ENCODE measurements around the gene NSF.
A peak's percentile ranks its signal among the peaks of the same experiment; 100 is the strongest.
"Not testable (repeated sequence)": the region's sequence is repeated elsewhere in the genome, so short reads cannot be mapped to it uniquely, and the experiment has no call there.

Gene NSF

GRCh38 chr17:46764709-46765401 lies 174.4 kb downstream of the NSF start:
- TF ChIP-seq CTCF (IDR thresholded peaks at IDR 0.05; ENCODE audit: low read depth, low read length), result no peak
- DNase-seq (ENCODE audit: extremely low read depth, low read depth), result peak; percentile 36

GRCh38 chr17:46765453-46765852 lies 175.0 kb downstream of the NSF start:
- no peak for DNase-seq (ENCODE audit: extremely low read depth, low read depth)
- TF ChIP-seq CTCF (IDR thresholded peaks at IDR 0.05; ENCODE audit: low read depth, low read length), result no peak

GRCh38 chr17:46766493-46767491 lies 176.3 kb downstream of the NSF start:
- DNase-seq (ENCODE audit: extremely low read depth, low read depth), result no peak
- TF ChIP-seq CTCF (IDR thresholded peaks at IDR 0.05; ENCODE audit: low read depth, low read length), result no peak

GRCh38 chr17:46768540-46768870 lies 178.0 kb downstream of the NSF start:
- DNase-seq (ENCODE audit: extremely low read depth, low read depth), result no peak
- no peak for TF ChIP-seq CTCF (IDR thresholded peaks at IDR 0.05; ENCODE audit: low read depth, low read length)

GRCh38 chr17:46768896-46769295 lies 178.4 kb downstream of the NSF start:
- not testable (repeated sequence) for DNase-seq (ENCODE audit: extremely low read depth, low read depth)

GRCh38 chr17:46769531-46770438 lies 179.3 kb downstream of the NSF start:
- TF ChIP-seq CTCF (IDR thresholded peaks at IDR 0.05; ENCODE audit: low read depth, low read length), result no peak
- no peak for DNase-seq (ENCODE audit: extremely low read depth, low read depth)

GRCh38 chr17:46770439-46770817 lies 180.0 kb downstream of the NSF start:
- no peak for DNase-seq (ENCODE audit: extremely low read depth, low read depth)
- no peak for TF ChIP-seq CTCF (IDR thresholded peaks at IDR 0.05; ENCODE audit: low read depth, low read length)
